ENCODE measurements around the gene UCHL5. TPM values are rescaled to one million over a fixed set of nuclear protein-coding genes. Genes with fewer than 3 reads are reported as not detected.
"Not testable (repeated sequence)": the region's sequence is repeated elsewhere in the genome, so short reads cannot be mapped to it uniquely, and the experiment has no call there.

The UCHL5 gene
- total and polyA plus RNA-seq, 2 donors (not counting 1 experiment from before 2014, with no cell fraction given), result 7.8 to 31.5 TPM

GRCh38 chr1:192983349-192983980 is 75.7 kb downstream of the UCHL5 start:
- Mint-ChIP-seq H3K27ac (no peak overlapping the region), H3K9me3 (ENCODE audit: insufficient read depth) (no peaks in the 10 kb centered on the region), H3K4me3 (no peak overlapping the region), H3K4me1 (peaks cover 1% of the 10 kb centered on the region), H3K27me3 (no peaks in the 10 kb centered on the region)
- ATAC-seq (ENCODE audit: low read depth) (no peak), DNase-seq (no peak)
- H3K79me2 ChIP-seq (ENCODE audit: control insufficient read depth, insufficient read depth, low read length), result no peaks in the 10 kb centered on the region
- intact Hi-C loops (cut with micrococcal nuclease), result no loop called here
- CTCF ChIA-PET, result no interaction called here
- H3K4me1 ChIP-seq (ENCODE audit: control insufficient read depth in 2 of 2, insufficient read depth in 2 of 2, low read length in 2 of 2), result no peaks in the 10 kb centered on the region
- H3K4me2 ChIP-seq (replicated peaks; ENCODE audit: low read depth, low read length, poor library complexity, severe bottlenecking), result no peak overlapping the region
- H3K9ac ChIP-seq (ENCODE audit: low read length), result no peak overlapping the region
- H3K9me3 ChIP-seq (ENCODE audit: control extremely low read depth in 1 of 3, control insufficient read depth in 2 of 3, insufficient read depth in 1 of 3, low read length in 2 of 3), result no peaks in the 10 kb centered on the region
- POLR2A ChIA-PET, result no interaction called here
- no peak overlapping the region for H3K27ac ChIP-seq (ENCODE audit: low read length in 2 of 2)
- no peaks in the 10 kb centered on the region for H3K36me3 ChIP-seq (replicated peaks in 1 of 2; ENCODE audit: control extremely low read depth in 1 of 2, control insufficient read depth in 1 of 2, extremely low read depth in 1 of 2, insufficient read depth in 2 of 2, low read length in 1 of 2)
- H4K20me1 ChIP-seq (ENCODE audit: control insufficient read depth, insufficient read depth, low read length, poor library complexity, severe bottlenecking), result no peaks in the 10 kb centered on the region
- no peaks in the 10 kb centered on the region for H3K27me3 ChIP-seq (replicated peaks in 1 of 4; ENCODE audit: control extremely low read depth in 1 of 4, control insufficient read depth in 3 of 4, insufficient read depth in 4 of 4, low read length in 3 of 4)
- no peak for TF ChIP-seq EZH2 (IDR thresholded peaks at IDR 0.05; ENCODE audit: borderline replicate concordance, insufficient read depth, low read depth, low read length, poor library complexity, severe bottlenecking)
- no peak overlapping the region for H2AFZ ChIP-seq (ENCODE audit: insufficient read depth, low read depth, low read length, poor library complexity, severe bottlenecking)
- no peak overlapping the region for H3K4me3 ChIP-seq (ENCODE audit: control extremely low read depth in 1 of 5, extremely low read depth in 1 of 5, insufficient read depth in 1 of 5, low read depth in 2 of 5, low read length in 4 of 5)
- 84% methylated on average over 4 of the region's 6 CpGs for WGBS (ENCODE audit: insufficient coverage)

- Histone ChIP-seq H3K4me1 (ENCODE audit: control insufficient read depth in 2 of 2, insufficient read depth in 2 of 2, low read length in 2 of 2) (no peaks in the 10 kb centered on the region), H3K9ac (ENCODE audit: low read length) (no peak overlapping the region), H2AFZ (ENCODE audit: insufficient read depth, low read depth, low read length, poor library complexity, severe bottlenecking) (no peak overlapping the region), H3K36me3 (replicated peaks in 1 of 2; ENCODE audit: control extremely low read depth in 1 of 2, control insufficient read depth in 1 of 2, extremely low read depth in 1 of 2, insufficient read depth in 2 of 2, low read length in 1 of 2) (no peaks in the 10 kb centered on the region), H3K4me2 (replicated peaks; ENCODE audit: low read depth, low read length, poor library complexity, severe bottlenecking) (no peak overlapping the region), H3K9me3 (ENCODE audit: control extremely low read depth in 1 of 3, control insufficient read depth in 2 of 3, insufficient read depth in 1 of 3, low read length in 2 of 3) (no peaks in the 10 kb centered on the region), H4K20me1 (ENCODE audit: control insufficient read depth, insufficient read depth, low read length, poor library complexity, severe bottlenecking) (no peaks in the 10 kb centered on the region), H3K27me3 (replicated peaks in 1 of 4; ENCODE audit: control extremely low read depth in 1 of 4, control insufficient read depth in 3 of 4, insufficient read depth in 4 of 4, low read length in 3 of 4) (no peaks in the 10 kb centered on the region), H3K79me2 (ENCODE audit: control insufficient read depth, insufficient read depth, low read length) (no peaks in the 10 kb centered on the region), H3K4me3 (ENCODE audit: control extremely low read depth in 1 of 5, extremely low read depth in 1 of 5, insufficient read depth in 1 of 5, low read depth in 2 of 5, low read length in 4 of 5) (no peak overlapping the region), H3K27ac (ENCODE audit: low read length in 2 of 2) (no peak overlapping the region)
- Mint-ChIP-seq H3K27me3 (no peaks in the 10 kb centered on the region), H3K4me1 (peaks cover 1% of the 10 kb centered on the region), H3K4me3 (no peak overlapping the region), H3K27ac (no peak overlapping the region), H3K9me3 (ENCODE audit: insufficient read depth) (no peaks in the 10 kb centered on the region)
- ChIA-PET POLR2A (no interaction called here), CTCF (no interaction called here)
- no peak for ATAC-seq (ENCODE audit: low read depth)
- WGBS (ENCODE audit: insufficient coverage), result 89% methylated on average over 1 of the region's 1 CpG
- no peak for DNase-seq
- intact Hi-C loops (cut with micrococcal nuclease), result no loop called here
- TF ChIP-seq CTCF (IDR thresholded peaks at IDR 0.05) (no peak), EZH2 (IDR thresholded peaks at IDR 0.05; ENCODE audit: borderline replicate concordance, insufficient read depth, low read depth, low read length, poor library complexity, severe bottlenecking) (no peak)
These were observed 78.3 kb downstream of the UCHL5 start for GRCh38 chr1:192980856-192981255.

GRCh38 chr1:192980334-192980733 is 78.8 kb downstream of the UCHL5 start:
- ATAC-seq (ENCODE audit: low read depth); DNase-seq; H3K79me2 ChIP-seq (ENCODE audit: control insufficient read depth, insufficient read depth, low read length); H3K4me3 Mint-ChIP-seq; H3K4me2 ChIP-seq (replicated peaks; ENCODE audit: low read depth, low read length, poor library complexity, severe bottlenecking); H3K27ac ChIP-seq (ENCODE audit: low read length in 2 of 2); H3K4me1 Mint-ChIP-seq; POLR2A ChIA-PET; H3K4me3 ChIP-seq (ENCODE audit: control extremely low read depth in 1 of 5, extremely low read depth in 1 of 5, insufficient read depth in 1 of 5, low read depth in 2 of 5, low read length in 4 of 5); H3K27ac Mint-ChIP-seq; H2AFZ ChIP-seq (ENCODE audit: insufficient read depth, low read depth, low read length, poor library complexity, severe bottlenecking); H3K36me3 ChIP-seq (replicated peaks in 1 of 2; ENCODE audit: control extremely low read depth in 1 of 2, control insufficient read depth in 1 of 2, extremely low read depth in 1 of 2, insufficient read depth in 2 of 2, low read length in 1 of 2); intact Hi-C loops (cut with micrococcal nuclease); H3K9me3 Mint-ChIP-seq (ENCODE audit: insufficient read depth); CTCF ChIA-PET; H3K27me3 Mint-ChIP-seq; H3K9ac ChIP-seq (ENCODE audit: low read length); H3K4me1 ChIP-seq (ENCODE audit: control insufficient read depth in 2 of 2, insufficient read depth in 2 of 2, low read length in 2 of 2); H3K27me3 ChIP-seq (replicated peaks in 1 of 4; ENCODE audit: control extremely low read depth in 1 of 4, control insufficient read depth in 3 of 4, insufficient read depth in 4 of 4, low read length in 3 of 4); H4K20me1 ChIP-seq (ENCODE audit: control insufficient read depth, insufficient read depth, low read length, poor library complexity, severe bottlenecking); H3K9me3 ChIP-seq (ENCODE audit: control extremely low read depth in 1 of 3, control insufficient read depth in 2 of 3, insufficient read depth in 1 of 3, low read length in 2 of 3): not testable (repeated sequence)
- WGBS (ENCODE audit: insufficient coverage), result 97% methylated on average over 2 of the region's 4 CpGs
